ENCODE results near the gene NAA10.

Gene NAA10

DNA sequence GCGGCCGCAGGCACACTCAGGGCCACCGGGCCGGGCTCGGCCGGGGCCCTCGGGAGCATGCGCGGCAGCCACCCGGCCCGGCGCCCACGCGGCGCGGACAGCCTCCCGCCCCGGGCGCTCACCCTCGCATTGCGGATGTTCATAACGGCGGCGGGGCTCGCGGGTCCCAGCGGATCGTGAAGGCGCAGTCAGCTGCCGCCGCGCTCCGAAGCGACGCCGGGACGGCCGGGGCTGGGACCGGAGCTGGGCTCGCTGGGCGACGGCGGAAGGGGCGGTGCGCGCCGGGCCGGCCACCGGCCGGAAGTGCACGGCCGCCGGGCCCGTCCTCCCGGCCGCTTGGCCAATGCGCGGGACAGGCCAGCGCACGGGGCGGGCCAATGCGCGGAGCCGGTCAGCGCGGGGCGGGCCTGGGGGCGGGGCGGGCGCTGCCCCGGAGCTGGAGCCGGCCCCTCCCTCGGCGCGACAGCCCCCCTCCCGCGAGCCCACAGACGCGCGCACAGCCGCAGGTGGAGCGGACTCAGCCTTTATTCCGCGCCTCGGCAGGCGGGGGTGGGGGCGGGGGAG, at the start of gene NAA10:
NAA10 (minus strand) TSS at position 276 of the 564 bp plus-strand sequence; CDS start at position 143, 133 bp downstream.
- TF ChIP-seq, protein P1, sequence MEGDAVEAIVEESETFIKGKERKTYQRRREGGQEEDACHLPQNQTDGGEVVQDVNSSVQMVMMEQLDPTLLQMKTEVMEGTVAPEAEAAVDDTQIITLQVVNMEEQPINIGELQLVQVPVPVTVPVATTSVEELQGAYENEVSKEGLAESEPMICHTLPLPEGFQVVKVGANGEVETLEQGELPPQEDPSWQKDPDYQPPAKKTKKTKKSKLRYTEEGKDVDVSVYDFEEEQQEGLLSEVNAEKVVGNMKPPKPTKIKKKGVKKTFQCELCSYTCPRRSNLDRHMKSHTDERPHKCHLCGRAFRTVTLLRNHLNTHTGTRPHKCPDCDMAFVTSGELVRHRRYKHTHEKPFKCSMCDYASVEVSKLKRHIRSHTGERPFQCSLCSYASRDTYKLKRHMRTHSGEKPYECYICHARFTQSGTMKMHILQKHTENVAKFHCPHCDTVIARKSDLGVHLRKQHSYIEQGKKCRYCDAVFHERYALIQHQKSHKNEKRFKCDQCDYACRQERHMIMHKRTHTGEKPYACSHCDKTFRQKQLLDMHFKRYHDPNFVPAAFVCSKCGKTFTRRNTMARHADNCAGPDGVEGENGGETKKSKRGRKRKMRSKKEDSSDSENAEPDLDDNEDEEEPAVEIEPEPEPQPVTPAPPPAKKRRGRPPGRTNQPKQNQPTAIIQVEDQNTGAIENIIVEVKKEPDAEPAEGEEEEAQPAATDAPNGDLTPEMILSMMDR (IDR thresholded peaks at IDR 0.05) = no peak

DNA sequence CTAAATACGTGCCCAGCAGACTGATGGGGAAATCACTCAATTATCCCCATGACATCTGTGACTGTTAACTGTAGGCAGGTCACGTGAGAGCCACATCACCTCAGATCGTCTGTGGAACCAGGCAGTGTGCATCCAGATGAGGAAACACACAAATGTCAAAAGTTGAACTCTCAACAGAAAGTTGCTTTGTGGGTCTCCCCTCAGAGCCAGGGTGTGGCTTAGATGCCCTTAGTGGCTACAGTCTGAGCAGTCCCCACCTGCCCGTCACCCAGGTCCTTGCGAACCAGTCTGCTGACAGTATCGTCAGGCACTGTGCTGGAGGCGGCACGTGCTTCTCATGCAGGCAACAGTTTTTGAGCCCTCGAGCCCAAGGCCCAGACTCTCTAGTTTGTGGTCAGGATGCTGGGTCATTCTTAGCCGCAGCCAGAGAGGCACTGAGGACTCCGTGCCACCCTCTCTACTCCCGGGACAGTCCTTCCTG, 48.5 kb upstream of the NAA10 start:
- TF ChIP-seq, protein P1 (IDR thresholded peaks at IDR 0.05) = no peak

DNA sequence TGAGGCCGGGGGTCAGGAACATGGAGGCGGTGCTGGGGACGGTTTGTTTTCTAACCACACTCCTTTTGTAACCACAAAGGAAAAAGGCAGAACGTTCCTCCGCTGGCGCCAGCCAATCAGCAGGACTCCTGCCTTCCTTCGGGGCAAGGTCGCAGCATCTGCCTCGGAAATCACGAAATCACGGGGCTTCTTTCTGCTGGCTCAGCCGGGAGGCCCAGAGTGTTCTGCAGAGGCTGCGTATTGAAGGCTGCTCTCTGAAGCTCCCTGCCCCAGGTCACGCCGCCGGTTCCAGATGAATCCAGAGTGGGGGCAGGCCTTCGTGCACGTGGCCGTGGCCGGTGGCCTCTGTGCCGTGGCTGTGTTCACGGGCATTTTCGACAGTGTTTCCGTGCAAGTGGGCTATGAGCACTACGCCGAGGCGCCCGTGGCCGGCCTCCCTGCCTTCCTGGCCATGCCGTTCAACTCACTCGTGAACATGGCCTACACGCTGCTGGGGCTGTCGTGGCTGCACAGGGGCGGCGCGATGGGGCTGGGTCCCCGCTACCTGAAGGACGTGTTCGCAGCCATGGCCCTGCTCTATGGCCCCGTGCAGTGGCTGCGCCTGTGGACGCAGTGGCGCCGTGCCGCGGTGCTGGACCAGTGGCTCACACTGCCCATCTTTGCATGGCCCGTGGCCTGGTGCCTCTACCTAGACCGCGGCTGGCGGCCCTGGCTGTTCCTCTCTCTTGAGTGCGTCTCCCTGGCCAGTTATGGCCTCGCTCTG, 47.1 kb upstream of the NAA10 start:
- TF ChIP-seq, protein P1 (IDR thresholded peaks at IDR 0.05) = no peak

DNA sequence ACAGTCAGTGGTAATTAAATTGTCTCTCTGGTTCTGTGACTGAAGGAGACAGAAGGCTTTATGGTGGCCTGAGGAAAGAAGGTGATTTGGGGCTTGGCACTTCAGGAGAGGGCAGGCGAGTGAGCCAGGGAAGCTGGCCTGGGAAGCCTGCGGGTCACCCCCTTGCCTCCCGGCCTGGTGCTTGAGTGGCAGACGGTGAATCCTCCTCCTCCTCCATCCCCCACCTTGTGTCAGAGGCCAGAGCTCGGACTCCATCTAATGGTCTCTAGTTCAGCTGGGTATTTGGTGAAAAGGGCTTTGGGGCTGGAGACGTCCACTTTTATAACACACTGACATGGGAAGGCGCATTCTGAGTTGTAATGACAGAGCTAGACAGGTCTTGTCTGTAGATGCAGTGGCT, 46.4 kb upstream of the NAA10 start:
- TF ChIP-seq, protein P1 (IDR thresholded peaks at IDR 0.05) = no peak

DNA sequence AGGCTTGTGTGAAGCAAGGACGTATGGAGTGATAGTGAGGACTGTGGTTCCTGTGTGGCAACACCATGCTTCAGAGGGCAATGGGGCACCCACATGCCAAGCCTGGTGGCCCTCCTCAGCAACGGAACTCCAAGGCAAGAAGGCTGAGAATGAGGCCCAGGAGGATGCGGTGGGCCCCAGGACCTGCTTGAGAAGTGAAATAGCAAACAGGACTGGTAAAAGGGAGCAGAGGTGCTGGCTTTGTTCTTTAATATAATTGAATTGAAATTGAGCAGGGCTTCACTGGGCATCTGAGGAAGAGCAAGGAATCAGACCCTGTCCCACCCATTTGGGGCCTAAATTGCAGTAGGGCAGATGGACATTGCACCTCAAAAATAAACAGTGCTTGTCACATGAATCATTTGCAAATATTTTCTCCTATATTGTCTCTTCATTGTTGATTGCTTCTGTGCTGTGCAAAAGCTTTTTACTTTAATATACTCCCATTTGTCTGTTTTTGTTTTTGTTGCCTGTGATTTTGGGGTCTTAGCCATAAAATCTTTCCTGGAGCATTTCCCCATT, 40.0 kb upstream of the NAA10 start:
- TF ChIP-seq, protein P1 (IDR thresholded peaks at IDR 0.05) = no peak

DNA sequence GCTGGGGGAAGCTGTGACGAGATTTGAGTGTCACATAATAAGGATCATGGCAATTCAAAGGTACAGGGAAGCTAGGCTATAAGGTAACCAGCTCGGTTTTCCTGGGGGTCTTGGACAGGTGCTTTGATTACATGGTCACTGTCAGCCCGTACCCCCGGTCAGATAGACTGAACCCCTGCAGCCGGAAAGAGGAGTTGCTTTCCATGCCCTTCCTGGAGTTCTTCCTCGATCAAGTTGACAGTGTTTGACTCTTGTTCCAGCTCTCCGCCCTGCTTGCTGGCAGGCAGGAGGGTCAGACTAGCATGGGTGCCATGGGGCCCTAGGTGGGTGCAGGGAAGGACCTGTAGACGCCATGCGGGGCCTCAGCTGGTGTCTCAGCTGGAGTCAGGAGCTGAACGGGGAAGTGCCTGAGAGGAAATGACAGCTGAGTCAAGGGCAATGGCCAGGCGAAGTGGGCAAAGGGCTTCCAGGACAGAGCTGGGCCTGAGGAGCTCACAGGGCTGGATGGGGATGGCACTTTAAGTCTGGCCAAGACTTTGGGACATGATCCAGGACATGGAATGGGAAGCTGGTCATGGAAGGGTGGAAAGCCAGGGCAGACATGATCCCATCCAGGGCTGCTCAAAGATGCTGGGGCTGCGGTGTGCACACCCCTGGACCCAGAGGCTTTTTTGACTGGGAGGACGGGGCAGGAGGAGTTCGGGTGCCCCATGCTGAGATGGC, 39.3 kb upstream of the NAA10 start:
- TF ChIP-seq, protein P1 (IDR thresholded peaks at IDR 0.05) = no peak

Measured in LNCAP (cell line).